NT2/D1 (cell line): Measurements from ENCODE around the gene POLG.
"Not testable (repeated sequence)": the region's sequence is repeated elsewhere in the genome, so short reads cannot be mapped to it uniquely, and the experiment has no call there.

Experiments used
- DNase-seq: peaks from one replicate; pipeline ENCODE4 v3.0.0-alpha.2; 2011; ENCODE audit warnings: low read depth, low spot score
- H3K27me3 ChIP-seq: 2 replicates; pipeline ENCODE4 v1.6.0; 2011; ENCODE audit warnings: mild to moderate bottlenecking; ENCODE audit not compliant: insufficient read length, insufficient read depth
- H3K36me3 ChIP-seq: 2 replicates; pipeline ENCODE4 v1.6.1; 2011; ENCODE audit warnings: mild to moderate bottlenecking, low read length, mixed read lengths; ENCODE audit not compliant: insufficient read depth, insufficient read length
- H3K4me1 ChIP-seq: 2 replicates; pipeline ENCODE4 v1.5.1; 2011; ENCODE audit not compliant: insufficient read depth, insufficient read length
- H3K4me3 ChIP-seq: 2 replicates; pipeline ENCODE4 v1.5.1; 2011; ENCODE audit warnings: low read depth; ENCODE audit not compliant: insufficient read length
- H3K9ac ChIP-seq: 2 replicates; pipeline ENCODE4 v1.6.0; 2011; ENCODE audit warnings: low read depth; ENCODE audit not compliant: insufficient read length
- H3K9me3 ChIP-seq: 2 replicates; pipeline ENCODE4 v1.5.1; 2011; ENCODE audit warnings: mild to moderate bottlenecking, low read length; ENCODE audit not compliant: insufficient read depth
- SUZ12 ChIP-seq: IDR thresholded peaks from 2 replicates; pipeline ENCODE4 v1.6.1; 2011; ENCODE audit not compliant: insufficient read length, insufficient read depth; ENCODE audit errors: extremely low read depth
- YY1 ChIP-seq: IDR thresholded peaks from 2 replicates; pipeline ENCODE4 v1.6.1; 2011; ENCODE audit not compliant: insufficient read length, insufficient read depth
- ZNF274 ChIP-seq: IDR thresholded peaks from 2 replicates; pipeline ENCODE4 v1.6.1; 2011; ENCODE audit warnings: mild to moderate bottlenecking, low read depth, low read length

Gene POLG

GRCh38 chr15:89282631-89283030 lies 52.0 kb downstream of the POLG start:
- Histone ChIP-seq H3K27me3 (no peaks in the 10 kb centered on the region), H3K9me3 (peaks cover 15% of the 10 kb centered on the region; the same call in 1 of the 2 replicates), H3K4me3 (no peak overlapping the region), H3K36me3 (peaks cover 89% of the 10 kb centered on the region), H3K4me1 (no peaks in the 10 kb centered on the region), H3K9ac (no peak overlapping the region)
- DNase-seq, result no peak
- TF ChIP-seq SUZ12 (no peak), ZNF274 (no peak), YY1 (no peak)

- peaks cover 84% of the 10 kb centered on the region for H3K36me3 ChIP-seq
- no peak for DNase-seq
- H3K9me3 ChIP-seq, result no peaks in the 10 kb centered on the region
- H3K4me3 ChIP-seq, result no peak overlapping the region
- no peak overlapping the region for H3K9ac ChIP-seq
- TF ChIP-seq SUZ12 (no peak), YY1 (no peak), ZNF274 (no peak)
- H3K27me3 ChIP-seq, result no peaks in the 10 kb centered on the region
- H3K4me1 ChIP-seq, result no peaks in the 10 kb centered on the region
These were observed 56.3 kb downstream of the POLG start for GRCh38 chr15:89278307-89278706.

GRCh38 chr15:89277281-89277680 lies 57.3 kb downstream of the POLG start:
- not testable (repeated sequence) for DNase-seq, H3K9me3 ChIP-seq, H3K9ac ChIP-seq, H3K4me3 ChIP-seq, H3K27me3 ChIP-seq, H3K4me1 ChIP-seq
- peaks cover 83% of the 10 kb centered on the region for H3K36me3 ChIP-seq
